Astrocyte (in vitro differentiated cells and primary cell): Measurements from ENCODE around the gene SORL1. TPM values are rescaled to one million over a fixed set of nuclear protein-coding genes. Genes with fewer than 3 reads are reported as not detected.

Experiments
- DNase-seq: peaks from one replicate; pipeline ENCODE4 v3.0.0-alpha.2; 2010; ENCODE audit warnings: low read depth
- FAIRE-seq: peaks from 2 replicates; lab custom pipeline; 2011; peaks lifted over from hg19 to GRCh38; lab: Jason Lieb, UNC
- H2AFZ ChIP-seq: 2 replicates; pipeline ENCODE4 v1.6.0; 2012; ENCODE audit warnings: low read depth, low read length, inconsistent platforms
- H3K27ac ChIP-seq: 2 replicates; pipeline ENCODE4 v1.5.1; 2011; ENCODE audit warnings: low read depth, low read length, inconsistent platforms
- H3K27me3 ChIP-seq: 2 replicates; pipeline ENCODE4 v1.6.0; 2011; ENCODE audit warnings: low read length, inconsistent platforms; ENCODE audit not compliant: insufficient read depth
- H3K36me3 ChIP-seq: 2 replicates; pipeline ENCODE4 v1.5.1; 2011; ENCODE audit warnings: low read length, inconsistent platforms; ENCODE audit not compliant: insufficient read depth
- H3K4me1 ChIP-seq: 2 replicates; pipeline ENCODE4 v1.5.1; 2011; ENCODE audit warnings: low read length, inconsistent platforms; ENCODE audit not compliant: insufficient read depth
- H3K4me2 ChIP-seq: 2 replicates; pipeline ENCODE4 v1.6.0; 2012; ENCODE audit warnings: low read length, inconsistent platforms
- H3K4me3 ChIP-seq: 2 replicates; pipeline ENCODE4 v1.5.1; 2011; ENCODE audit warnings: low read depth, mild to moderate bottlenecking, low read length, inconsistent platforms; ENCODE audit not compliant: insufficient read depth
- H3K79me2 ChIP-seq: 2 replicates; pipeline ENCODE4 v1.6.0; 2012; ENCODE audit warnings: mild to moderate bottlenecking, low read length, inconsistent platforms; ENCODE audit not compliant: insufficient read depth
- H3K9ac ChIP-seq: 2 replicates; pipeline ENCODE4 v1.6.0; 2012; ENCODE audit warnings: mild to moderate bottlenecking, low read length, inconsistent platforms
- H3K9me3 ChIP-seq: 2 replicates; pipeline ENCODE4 v1.5.1; 2012; ENCODE audit warnings: low read depth, mild to moderate bottlenecking, low read length, inconsistent platforms; ENCODE audit not compliant: insufficient read depth
- H4K20me1 ChIP-seq: 2 replicates; pipeline ENCODE4 v1.6.0; 2012; ENCODE audit warnings: low read length, inconsistent platforms; ENCODE audit not compliant: insufficient read depth
- H3K27ac Mint-ChIP-seq: one replicate; pipeline ENCODE4 v1.8.0; 2021; ENCODE audit warnings: mild to moderate bottlenecking, mixed read lengths; ENCODE audit not compliant: unreplicated experiment
- H3K27me3 Mint-ChIP-seq: one replicate; pipeline ENCODE4 v1.8.0; 2021; ENCODE audit warnings: low read depth, mixed read lengths; ENCODE audit not compliant: unreplicated experiment
- H3K36me3 Mint-ChIP-seq: one replicate; pipeline ENCODE4 v1.8.0; 2021; ENCODE audit warnings: low read depth, mixed read lengths; ENCODE audit not compliant: unreplicated experiment
- H3K4me1 Mint-ChIP-seq: one replicate; pipeline ENCODE4 v1.8.0; 2021; ENCODE audit warnings: low read depth, mixed read lengths; ENCODE audit not compliant: unreplicated experiment
- H3K4me3 Mint-ChIP-seq: one replicate; pipeline ENCODE4 v1.8.0; 2021; ENCODE audit warnings: mild to moderate bottlenecking, moderate library complexity, mixed read lengths; ENCODE audit not compliant: unreplicated experiment
- H3K9me3 Mint-ChIP-seq: one replicate; pipeline ENCODE4 v1.8.0; 2021; ENCODE audit warnings: mild to moderate bottlenecking, mixed read lengths; ENCODE audit not compliant: unreplicated experiment
- CTCF ChIP-seq: IDR thresholded peaks from 2 replicates; pipeline ENCODE4 v1.5.1; 2011; ENCODE audit warnings: low read depth, mild to moderate bottlenecking, inconsistent platforms, low read length, moderate library complexity; ENCODE audit not compliant: insufficient read depth
- EZH2 ChIP-seq: IDR thresholded peaks from 2 replicates; pipeline ENCODE4 v1.6.1; 2012; ENCODE audit warnings: mild to moderate bottlenecking, low read length, inconsistent platforms; ENCODE audit not compliant: insufficient read depth
- total RNA-seq: library from RNA; stranded (reverse); gene quantifications from 2 replicates; pipeline ENCODE4 v1.2.1, GENCODE V29; 2021

Gene SORL1
- total RNA-seq, 1 donor from 2014 or later = 4.1 TPM

GRCh38 chr11:121469910-121470309 lies 17.8 kb downstream of the SORL1 start:
- Histone ChIP-seq H3K79me2 (no peaks in the 10 kb centered on the region), H3K9me3 (no peaks in the 10 kb centered on the region), H3K4me2 (no peak overlapping the region), H3K4me1 (peaks cover 21% of the 10 kb centered on the region), H3K27ac (no peak overlapping the region), H3K9ac (no peak overlapping the region), H3K27me3 (no peaks in the 10 kb centered on the region), H4K20me1 (no peaks in the 10 kb centered on the region), H2AFZ (no peak overlapping the region), H3K4me3 (no peak overlapping the region), H3K36me3 (no peaks in the 10 kb centered on the region)
- no peak for FAIRE-seq
- no peaks in the 10 kb centered on the region for H3K9me3 Mint-ChIP-seq
- H3K4me3 Mint-ChIP-seq = no peak overlapping the region
- H3K27ac Mint-ChIP-seq = no peak overlapping the region
- H3K36me3 Mint-ChIP-seq = peaks cover 3% of the 10 kb centered on the region
- H3K27me3 Mint-ChIP-seq = no peaks in the 10 kb centered on the region
- H3K4me1 Mint-ChIP-seq = peaks cover 34% of the 10 kb centered on the region
- TF ChIP-seq EZH2 (no peak), CTCF (no peak)
- no peak for DNase-seq

GRCh38 chr11:121471167-121471566 lies 19.1 kb downstream of the SORL1 start:
- Histone ChIP-seq H3K9ac (no peak overlapping the region), H3K79me2 (no peaks in the 10 kb centered on the region), H3K9me3 (no peaks in the 10 kb centered on the region), H4K20me1 (no peaks in the 10 kb centered on the region), H3K4me1 (peaks cover 9% of the 10 kb centered on the region), H3K27me3 (no peaks in the 10 kb centered on the region), H3K27ac (no peak overlapping the region), H2AFZ (no peak overlapping the region), H3K4me3 (no peak overlapping the region), H3K36me3 (no peaks in the 10 kb centered on the region), H3K4me2 (no peak overlapping the region)
- Mint-ChIP-seq H3K4me3 (no peak overlapping the region), H3K27ac (no peak overlapping the region), H3K4me1 (peaks cover 23% of the 10 kb centered on the region), H3K36me3 (peaks cover 3% of the 10 kb centered on the region), H3K9me3 (no peaks in the 10 kb centered on the region), H3K27me3 (no peaks in the 10 kb centered on the region)
- TF ChIP-seq CTCF (no peak), EZH2 (no peak)
- no peak for FAIRE-seq
- DNase-seq = no peak

- Mint-ChIP-seq H3K36me3 (peaks cover 3% of the 10 kb centered on the region), H3K9me3 (no peaks in the 10 kb centered on the region), H3K4me3 (no peak overlapping the region), H3K27ac (no peak overlapping the region), H3K27me3 (no peaks in the 10 kb centered on the region), H3K4me1 (peaks cover 14% of the 10 kb centered on the region)
- no peaks in the 10 kb centered on the region for H3K27me3 ChIP-seq
- TF ChIP-seq EZH2 (no peak), CTCF (no peak)
- no peak for FAIRE-seq
- H3K4me1 ChIP-seq = peaks cover under 1% of the 10 kb centered on the region
- no peak overlapping the region for H2AFZ ChIP-seq
- no peak overlapping the region for H3K9ac ChIP-seq
- H3K4me3 ChIP-seq = no peak overlapping the region
- no peak overlapping the region for H3K27ac ChIP-seq
- no peaks in the 10 kb centered on the region for H3K79me2 ChIP-seq
- H3K4me2 ChIP-seq = no peak overlapping the region
- DNase-seq = no peak
- no peaks in the 10 kb centered on the region for H3K9me3 ChIP-seq
- no peaks in the 10 kb centered on the region for H3K36me3 ChIP-seq
- no peaks in the 10 kb centered on the region for H4K20me1 ChIP-seq
These were observed 20.2 kb downstream of the SORL1 start for GRCh38 chr11:121472312-121472711.
